DND-41 (cell line): ENCODE measurements around the gene IGLL5.

Experiments
- CTCF ChIP-seq: IDR thresholded peaks from 2 replicates; pipeline ENCODE4 v1.5.1; 2012; ENCODE audit warnings: borderline replicate concordance, low read length, moderate library complexity, mild to moderate bottlenecking; ENCODE audit not compliant: poor library complexity, severe bottlenecking; ENCODE audit errors: extremely low read depth
- EZH2 ChIP-seq: IDR thresholded peaks from 3 replicates; pipeline ENCODE4 v1.6.1; 2012; ENCODE audit warnings: borderline replicate concordance, low read depth, mild to moderate bottlenecking, moderate library complexity, low read length, inconsistent platforms; ENCODE audit not compliant: severe bottlenecking

- TF ChIP-seq CTCF (peak; percentile 16), EZH2 (no peak)
These were observed 26.4 kb downstream of the IGLL5 start for GRCh38 chr22:22913989-22914388.
